Hepatocyte (in vitro differentiated cells): ENCODE data around the gene TGFB3.

Source experiments
- EZH2 ChIP-seq: fragments of 200-600 bp; sonication (generic); IDR thresholded peaks from 2 replicates; pipeline ENCODE4 v1.6.1; 2016; ENCODE audit warnings: antibody characterized with exemption, mild to moderate bottlenecking, borderline replicate concordance
- TF ChIP-seq, protein P1 (sequence below): fragments of 200-600 bp; sonication (generic); IDR thresholded peaks from 2 replicates; pipeline ENCODE4 v1.5.1; 2016; ENCODE audit warnings: antibody characterized with exemption, mild to moderate bottlenecking; ENCODE audit not compliant: poor library complexity

DNA sequence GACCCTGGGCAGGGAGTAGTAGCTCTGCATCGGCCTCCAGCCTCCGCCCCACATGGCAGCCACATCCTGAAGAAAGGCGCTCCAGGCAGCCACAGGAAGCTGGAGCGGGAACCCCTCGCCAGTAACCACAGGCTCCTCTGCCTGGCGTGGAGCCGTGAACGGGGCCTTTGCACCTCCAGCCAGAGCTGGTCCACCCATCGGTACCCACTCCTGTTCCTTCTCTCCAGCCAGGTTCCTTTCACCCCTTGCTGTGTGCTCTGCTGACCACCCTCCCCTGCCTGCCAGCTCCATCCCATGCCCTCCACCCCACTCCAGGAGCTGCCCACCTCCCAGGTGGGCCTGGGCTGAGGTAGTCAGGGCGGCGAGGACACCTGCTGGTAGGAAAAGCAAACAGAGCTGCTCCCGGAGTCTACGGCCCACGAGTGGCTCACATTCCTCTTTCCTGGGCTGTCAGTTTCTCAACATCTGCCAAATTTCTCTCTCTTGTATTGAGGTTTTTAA is 2.7 kb downstream of the TGFB3 start:
- TF ChIP-seq, protein P1, sequence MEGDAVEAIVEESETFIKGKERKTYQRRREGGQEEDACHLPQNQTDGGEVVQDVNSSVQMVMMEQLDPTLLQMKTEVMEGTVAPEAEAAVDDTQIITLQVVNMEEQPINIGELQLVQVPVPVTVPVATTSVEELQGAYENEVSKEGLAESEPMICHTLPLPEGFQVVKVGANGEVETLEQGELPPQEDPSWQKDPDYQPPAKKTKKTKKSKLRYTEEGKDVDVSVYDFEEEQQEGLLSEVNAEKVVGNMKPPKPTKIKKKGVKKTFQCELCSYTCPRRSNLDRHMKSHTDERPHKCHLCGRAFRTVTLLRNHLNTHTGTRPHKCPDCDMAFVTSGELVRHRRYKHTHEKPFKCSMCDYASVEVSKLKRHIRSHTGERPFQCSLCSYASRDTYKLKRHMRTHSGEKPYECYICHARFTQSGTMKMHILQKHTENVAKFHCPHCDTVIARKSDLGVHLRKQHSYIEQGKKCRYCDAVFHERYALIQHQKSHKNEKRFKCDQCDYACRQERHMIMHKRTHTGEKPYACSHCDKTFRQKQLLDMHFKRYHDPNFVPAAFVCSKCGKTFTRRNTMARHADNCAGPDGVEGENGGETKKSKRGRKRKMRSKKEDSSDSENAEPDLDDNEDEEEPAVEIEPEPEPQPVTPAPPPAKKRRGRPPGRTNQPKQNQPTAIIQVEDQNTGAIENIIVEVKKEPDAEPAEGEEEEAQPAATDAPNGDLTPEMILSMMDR = peak; percentile 77
- TF ChIP-seq EZH2 = no peak
